Mucosa of descending colon (tissue), 3 donors: ENCODE measurements around the gene EIF4G1. TPM values are rescaled to one million over a fixed set of nuclear protein-coding genes. Genes with fewer than 3 reads are reported as not detected.

ENCODE experiments used
- ATAC-seq: fragments of 200-7000 bp; cut with Tn5 transposase; one replicate; pipeline ENCODE4 v1.9.1; 2020; ENCODE audit warnings: mild to moderate bottlenecking, moderate library complexity
- DNase-seq, 3 donors: peaks; one replicate each; pipeline ENCODE4 v3.0.0-alpha.2; 2020
- H3K36me3 ChIP-seq: fragments of 200-600 bp; one replicate; pipeline ENCODE4 v1.8.0; 2021; ENCODE audit warnings: low read depth, mild to moderate bottlenecking
- H3K4me1 ChIP-seq: fragments of 200-600 bp; one replicate; pipeline ENCODE4 v1.8.0; 2021; ENCODE audit warnings: low read depth, mild to moderate bottlenecking
- H3K4me3 ChIP-seq: fragments of 200-600 bp; one replicate; pipeline ENCODE4 v1.8.0; 2021; ENCODE audit warnings: mild to moderate bottlenecking
- H3K9me3 ChIP-seq: fragments of 200-600 bp; one replicate; pipeline ENCODE4 v1.8.0; 2021; ENCODE audit warnings: mild to moderate bottlenecking
- intact Hi-C, 2 donors: fragments of 100-400 bp; cut with DNase I in 1 of 2; cut with micrococcal nuclease in 1 of 2; formaldehyde crosslinking; loops; one replicate each; pipeline versions ENCODE4 v1.11.0 to v1.11.1; 2022; cut with DNase I, micrococcal nuclease
- total RNA-seq, 3 donors: library from RNA; stranded (reverse); fragmentation: NEBNext Ultra II Directional in 2 of 3; extraction: Animal tissue kit (Norgen Biotek cat#: 25700) in 2 of 3; gene quantifications; one replicate each; pipeline versions ENCODE4 v1.2.1 to v1.2.4, GENCODE V29; 2021 to 2023
- TF ChIP-seq, protein P1 (sequence below): fragments of 200-600 bp; IDR thresholded peaks from one replicate; pipeline ENCODE4 v1.8.0; 2022; ENCODE audit warnings: antibody characterized with exemption, mild to moderate bottlenecking
- donor health status: DM: no; HTN: no; CAD: no; lungs with moderate emphysema.
- donor health status: DM: no; HTN: no; CAD: no.
- donor health status: DM: no; HTN: yes; CAD: no.

The EIF4G1 gene
- total RNA-seq, 3 donors from 2014 or later: 256 to 305 (median 267) TPM

DNA sequence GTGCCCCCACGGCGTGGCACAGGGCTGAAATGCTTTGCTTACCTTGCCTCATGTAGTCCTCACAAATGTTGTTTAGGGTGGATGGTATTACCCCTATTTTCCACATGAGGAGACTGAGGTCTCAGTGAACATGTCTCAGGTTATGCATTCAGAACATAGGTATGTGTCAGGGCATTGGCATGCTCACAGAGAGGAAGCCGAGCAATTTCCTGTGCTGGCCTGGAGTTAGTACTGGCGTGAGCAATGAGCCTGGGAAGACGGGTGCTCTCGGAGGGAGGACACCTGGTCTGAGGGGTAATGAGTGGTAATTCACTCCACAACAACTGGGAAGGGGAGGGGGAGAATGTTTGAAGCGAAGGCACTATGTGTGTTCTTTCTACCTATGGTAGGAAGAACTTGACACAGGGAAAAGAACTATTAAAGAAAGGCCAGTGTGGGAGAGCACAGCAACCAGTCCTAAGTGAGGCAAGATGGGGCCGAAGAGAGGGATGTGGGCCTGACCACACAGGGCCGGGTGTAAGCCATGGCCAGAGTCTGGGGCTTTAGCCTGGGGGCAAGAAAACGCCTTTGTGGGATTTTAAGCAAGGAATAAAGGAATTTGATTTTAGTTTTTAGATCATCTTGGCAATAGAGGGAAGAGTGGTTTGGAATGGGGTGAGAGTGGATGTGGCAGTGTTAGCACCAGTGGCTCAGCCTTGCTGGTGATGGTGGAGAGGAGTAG, 18.1 kb downstream of the EIF4G1 start:
- intact Hi-C loops: no loop called here
- Histone ChIP-seq H3K4me3 (no peak overlapping the region), H3K4me1 (peaks cover 11% of the 10 kb centered on the region), H3K36me3 (peaks cover 42% of the 10 kb centered on the region), H3K9me3 (no peaks in the 10 kb centered on the region)
- ATAC-seq: no peak
- TF ChIP-seq, protein P1, sequence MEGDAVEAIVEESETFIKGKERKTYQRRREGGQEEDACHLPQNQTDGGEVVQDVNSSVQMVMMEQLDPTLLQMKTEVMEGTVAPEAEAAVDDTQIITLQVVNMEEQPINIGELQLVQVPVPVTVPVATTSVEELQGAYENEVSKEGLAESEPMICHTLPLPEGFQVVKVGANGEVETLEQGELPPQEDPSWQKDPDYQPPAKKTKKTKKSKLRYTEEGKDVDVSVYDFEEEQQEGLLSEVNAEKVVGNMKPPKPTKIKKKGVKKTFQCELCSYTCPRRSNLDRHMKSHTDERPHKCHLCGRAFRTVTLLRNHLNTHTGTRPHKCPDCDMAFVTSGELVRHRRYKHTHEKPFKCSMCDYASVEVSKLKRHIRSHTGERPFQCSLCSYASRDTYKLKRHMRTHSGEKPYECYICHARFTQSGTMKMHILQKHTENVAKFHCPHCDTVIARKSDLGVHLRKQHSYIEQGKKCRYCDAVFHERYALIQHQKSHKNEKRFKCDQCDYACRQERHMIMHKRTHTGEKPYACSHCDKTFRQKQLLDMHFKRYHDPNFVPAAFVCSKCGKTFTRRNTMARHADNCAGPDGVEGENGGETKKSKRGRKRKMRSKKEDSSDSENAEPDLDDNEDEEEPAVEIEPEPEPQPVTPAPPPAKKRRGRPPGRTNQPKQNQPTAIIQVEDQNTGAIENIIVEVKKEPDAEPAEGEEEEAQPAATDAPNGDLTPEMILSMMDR: no peak
- DNase-seq: peak in 2 of 3 donors; percentile 8 to 14

DNA sequence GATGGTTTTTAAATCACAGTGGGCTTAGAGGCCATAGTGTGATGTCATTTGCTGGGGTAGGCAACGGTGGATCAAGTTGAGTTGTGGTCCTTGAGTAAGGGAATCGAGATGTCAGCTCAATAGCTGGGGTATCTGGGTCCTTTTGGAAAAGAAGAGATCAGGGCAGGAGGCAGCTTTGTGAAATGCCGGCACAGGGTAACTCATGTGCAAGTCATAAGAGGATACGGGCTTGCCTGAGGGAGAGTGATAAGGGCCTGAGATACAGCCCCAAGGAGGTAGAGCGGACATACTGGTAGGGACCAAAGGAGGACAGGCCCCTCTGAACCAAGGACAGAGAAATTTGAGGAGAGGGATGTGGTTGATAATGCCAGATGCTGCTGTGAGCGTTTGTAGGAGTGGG, 18.8 kb downstream of the EIF4G1 start:
- intact Hi-C loops: no loop called here
- ATAC-seq: no peak
- TF ChIP-seq, protein P1: no peak

DNA sequence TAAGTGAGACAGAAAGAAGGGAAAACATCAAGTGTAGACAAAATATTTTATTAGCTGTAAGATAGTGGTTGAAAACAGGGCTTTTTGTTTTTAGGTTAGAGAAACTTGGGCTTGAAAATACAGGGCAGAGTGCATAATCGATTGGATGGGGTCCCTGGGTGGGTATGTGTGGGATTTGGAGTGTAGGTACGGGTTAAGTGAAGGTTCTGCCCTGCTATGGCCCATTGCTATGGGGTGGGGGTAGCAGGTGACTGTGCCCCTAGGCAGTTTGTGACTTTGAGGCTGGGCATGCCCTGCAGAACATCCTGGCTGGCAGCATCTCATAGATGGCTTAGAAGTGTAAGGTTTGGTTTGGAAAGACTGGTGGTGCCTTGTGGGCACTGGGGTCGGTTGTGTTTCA, 19.3 kb downstream of the EIF4G1 start:
- TF ChIP-seq, protein P1: no peak
- Histone ChIP-seq H3K36me3 (peaks cover 30% of the 10 kb centered on the region), H3K4me3 (no peak overlapping the region), H3K4me1 (peaks cover 17% of the 10 kb centered on the region), H3K9me3 (no peaks in the 10 kb centered on the region)
- no peak for ATAC-seq
- intact Hi-C loops: no loop called here
- peak in 2 of 3 donors; percentile 11 to 17 for DNase-seq

More for the DNA sequence above, 18.8 kb downstream of the EIF4G1 start:
- DNase-seq: peak in 2 of 3 donors; percentile 0 to 10
- peaks cover 35% of the 10 kb centered on the region for H3K36me3 ChIP-seq
- H3K4me3 ChIP-seq: no peak overlapping the region
- peaks cover 17% of the 10 kb centered on the region for H3K4me1 ChIP-seq
- H3K9me3 ChIP-seq: no peaks in the 10 kb centered on the region

DNA sequence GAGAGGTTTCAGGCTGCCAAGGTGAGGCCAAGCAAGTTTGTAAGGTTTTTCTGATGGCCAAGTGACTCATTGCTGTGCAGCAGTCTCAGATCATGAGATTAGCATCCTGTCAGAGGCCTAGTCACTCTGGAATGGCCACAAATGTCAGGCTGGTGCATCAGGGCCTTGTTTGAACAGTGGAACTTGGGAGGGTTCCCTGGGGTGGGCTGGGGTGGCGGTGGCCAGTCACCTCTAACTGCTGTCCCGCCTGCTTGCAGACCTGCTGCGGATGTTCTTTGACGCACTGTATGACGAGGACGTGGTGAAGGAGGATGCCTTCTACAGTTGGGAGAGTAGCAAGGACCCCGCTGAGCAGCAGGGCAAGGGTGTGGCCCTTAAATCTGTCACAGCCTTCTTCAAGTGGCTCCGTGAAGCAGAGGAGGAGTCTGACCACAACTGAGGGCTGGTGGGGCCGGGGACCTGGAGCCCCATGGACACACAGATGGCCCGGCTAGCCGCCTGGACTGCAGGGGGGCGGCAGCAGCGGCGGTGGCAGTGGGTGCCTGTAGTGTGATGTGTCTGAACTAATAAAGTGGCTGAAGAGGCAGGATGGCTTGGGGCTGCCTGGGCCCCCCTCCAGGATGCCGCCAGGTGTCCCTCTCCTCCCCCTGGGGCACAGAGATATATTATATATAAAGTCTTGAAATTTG, 20.2 kb downstream of the EIF4G1 start:
- intact Hi-C loops: no loop called here
- H3K36me3 ChIP-seq: peaks cover 21% of the 10 kb centered on the region

DNA sequence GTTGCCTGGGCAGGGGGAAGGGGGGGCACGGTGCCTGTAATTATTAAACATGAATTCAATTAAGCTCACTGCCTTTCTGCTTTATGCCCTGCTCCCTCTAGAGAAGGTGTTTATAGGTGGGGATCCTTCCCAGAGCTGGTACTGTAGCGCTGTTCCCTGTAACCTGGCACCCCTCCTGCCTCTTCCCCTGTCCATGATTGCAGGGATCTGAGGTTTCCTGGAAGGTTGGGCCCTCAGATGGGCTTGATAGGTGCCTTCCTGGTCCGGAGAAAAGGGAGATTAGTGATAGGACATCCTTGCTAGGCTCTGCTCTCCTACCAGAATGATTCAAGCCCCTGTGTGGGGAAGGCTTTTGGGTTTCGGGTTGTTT, 20.9 kb downstream of the EIF4G1 start:
- intact Hi-C loops: no loop called here
- DNase-seq: peak in 1 of 3 donors; percentile 29
- Histone ChIP-seq H3K36me3 (peaks cover 20% of the 10 kb centered on the region), H3K9me3 (no peaks in the 10 kb centered on the region), H3K4me3 (no peak overlapping the region), H3K4me1 (peaks cover 17% of the 10 kb centered on the region)
- peak; percentile 3 for ATAC-seq
- TF ChIP-seq, protein P1: no peak

More for the DNA sequence above, 20.2 kb downstream of the EIF4G1 start:
- peaks cover 17% of the 10 kb centered on the region for H3K4me1 ChIP-seq
- H3K9me3 ChIP-seq: no peaks in the 10 kb centered on the region
- ATAC-seq (no peak), DNase-seq (peak in 2 of 3 donors; percentile 50 to 57)
- TF ChIP-seq, protein P1: no peak
- H3K4me3 ChIP-seq: no peak overlapping the region
